HG03159 (cell line): ENCODE results near the gene CTNNA2.

Experiments
- ATAC-seq: cut with Tn5 transposase; IDR thresholded peaks from one replicate; pipeline ENCODE4 v1.9.1; 2021; ENCODE audit warnings: mild to moderate bottlenecking, moderate library complexity; ENCODE audit not compliant: unreplicated experiment

The CTNNA2 gene

GRCh38 chr2:79780781-79781180 is 267.9 kb downstream of the CTNNA2 start:
- ATAC-seq = no peak

GRCh38 chr2:79782576-79783452 is 270.0 kb downstream of the CTNNA2 start:
- no peak for ATAC-seq

DNA sequence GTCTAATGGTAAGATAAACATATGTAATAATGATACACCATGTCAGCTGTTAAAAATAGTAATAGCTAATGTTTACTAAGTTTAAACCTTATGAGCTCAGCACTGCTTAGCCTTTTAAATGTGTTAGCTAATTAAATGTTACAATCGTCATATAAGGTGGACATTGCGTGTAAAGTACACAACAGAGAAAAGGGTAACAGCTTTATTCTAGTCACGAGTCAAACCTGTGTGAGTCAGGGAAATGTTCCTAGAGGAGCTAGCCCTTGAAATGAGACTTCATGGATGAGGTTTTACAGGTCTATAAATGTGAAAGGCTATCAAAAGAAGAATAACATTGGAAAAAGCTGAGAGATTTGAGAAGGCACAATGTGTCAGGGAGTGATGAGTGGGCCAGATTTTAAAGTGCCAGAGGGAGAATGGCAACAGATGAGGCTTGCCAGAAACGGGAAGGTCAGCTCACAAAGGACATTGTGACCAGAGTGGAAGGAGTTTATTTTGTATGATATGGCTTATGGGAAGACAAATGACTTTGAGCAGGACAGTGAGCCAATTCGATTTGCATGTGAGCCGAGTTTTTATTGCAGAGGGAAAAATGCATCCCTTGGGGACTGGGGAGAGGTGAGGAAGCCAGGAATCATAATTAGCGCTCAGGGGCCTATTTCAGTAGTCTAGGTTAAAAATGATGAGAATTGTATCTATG is 276.3 kb downstream of the CTNNA2 start:
- ATAC-seq = no peak

GRCh38 chr2:79789811-79790210 is 277.0 kb downstream of the CTNNA2 start:
- no peak for ATAC-seq

GRCh38 chr2:79792090-79792489 is 279.2 kb downstream of the CTNNA2 start:
- ATAC-seq = no peak

GRCh38 chr2:79793006-79793405 is 280.2 kb downstream of the CTNNA2 start:
- no peak for ATAC-seq

GRCh38 chr2:79796641-79797040 is 283.8 kb downstream of the CTNNA2 start:
- no peak for ATAC-seq

- no peak for ATAC-seq
Observed at GRCh38 chr2:79798776-79799175, 285.9 kb downstream of the CTNNA2 start.

- ATAC-seq = no peak
Observed at GRCh38 chr2:79799729-79800128, 286.9 kb downstream of the CTNNA2 start.

DNA sequence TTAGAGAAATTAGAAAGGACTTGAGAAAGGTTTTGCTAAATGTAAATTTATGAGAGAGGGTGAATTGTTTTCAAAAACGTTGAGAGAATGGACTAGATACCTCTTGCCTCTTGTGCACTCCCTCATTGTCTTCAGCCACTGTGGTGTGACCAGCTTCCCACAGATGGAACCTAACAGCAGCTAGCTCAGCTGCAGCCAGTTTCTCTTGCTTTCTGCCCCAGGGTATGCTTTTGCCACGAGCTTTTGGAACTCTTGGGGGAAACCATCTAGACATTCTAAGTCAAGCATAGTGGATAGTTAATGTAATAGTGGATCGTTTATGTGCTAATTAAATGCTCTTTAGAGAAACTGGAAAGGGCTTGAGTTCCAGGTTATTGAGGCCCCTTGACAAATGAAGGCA is 288.2 kb downstream of the CTNNA2 start:
- no peak for ATAC-seq

GRCh38 chr2:79817288-79817687 is 304.4 kb downstream of the CTNNA2 start:
- ATAC-seq = no peak

GRCh38 chr2:79820281-79820680 is 307.4 kb downstream of the CTNNA2 start:
- no peak for ATAC-seq

DNA sequence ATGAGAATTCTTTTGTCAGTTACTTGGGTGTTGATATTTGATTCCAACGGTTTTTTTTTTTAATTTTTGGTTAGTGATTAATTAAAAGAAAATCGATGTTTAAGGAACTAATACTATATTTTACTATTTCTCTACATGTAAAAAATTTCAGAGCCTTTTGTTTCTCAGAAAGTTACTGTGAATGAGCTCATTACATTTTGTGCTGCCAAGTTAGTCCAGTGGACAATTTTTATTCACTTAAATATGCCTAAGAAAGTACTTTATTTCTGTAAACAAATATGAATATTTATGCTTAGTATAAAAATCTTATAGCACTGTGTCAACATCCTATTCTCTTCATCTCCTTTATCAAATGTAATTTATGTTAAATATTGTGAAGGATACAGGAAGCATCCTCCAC is 309.3 kb downstream of the CTNNA2 start:
- no peak for ATAC-seq

GRCh38 chr2:79824086-79824786 is 311.4 kb downstream of the CTNNA2 start:
- ATAC-seq = no peak

DNA sequence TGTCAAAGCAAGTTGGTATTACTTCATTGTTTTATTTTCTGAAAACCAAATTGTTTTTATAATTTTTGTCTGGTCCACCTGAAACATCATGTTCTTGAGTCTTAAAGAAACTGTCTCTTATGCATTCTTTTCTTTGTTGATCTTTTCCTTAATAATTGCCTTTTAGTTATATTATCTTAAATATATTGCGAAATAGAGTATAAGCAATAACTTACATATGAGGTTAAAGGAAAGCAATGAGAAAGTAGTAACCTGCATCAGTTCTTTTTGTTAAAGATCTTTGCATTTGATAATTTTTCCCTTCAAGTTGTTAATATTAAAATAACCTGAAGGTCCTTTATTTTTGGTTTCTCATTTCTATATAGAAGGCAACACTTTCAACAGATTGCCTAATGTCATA is 315.0 kb downstream of the CTNNA2 start:
- ATAC-seq = no peak

DNA sequence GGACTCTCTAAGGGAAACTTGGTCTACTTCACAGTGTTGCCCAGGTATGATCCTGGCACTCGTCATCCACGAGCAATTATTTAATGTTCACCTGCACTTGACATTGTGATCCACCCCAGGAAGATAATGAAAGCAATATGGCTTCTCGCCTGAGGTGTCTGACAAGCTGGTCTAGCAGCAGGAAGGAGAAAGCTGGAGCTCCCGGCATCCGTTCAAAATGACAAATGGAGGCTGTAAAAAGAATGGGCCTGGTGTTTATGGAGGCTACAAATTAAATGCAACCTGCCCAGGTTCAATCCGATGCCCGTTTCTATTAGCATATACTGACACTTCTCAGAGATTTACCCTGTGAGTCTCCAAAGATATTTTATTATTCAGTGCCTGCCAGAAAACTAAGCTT is 317.6 kb downstream of the CTNNA2 start:
- no peak for ATAC-seq

GRCh38 chr2:79831961-79832360 is 319.1 kb downstream of the CTNNA2 start:
- no peak for ATAC-seq

DNA sequence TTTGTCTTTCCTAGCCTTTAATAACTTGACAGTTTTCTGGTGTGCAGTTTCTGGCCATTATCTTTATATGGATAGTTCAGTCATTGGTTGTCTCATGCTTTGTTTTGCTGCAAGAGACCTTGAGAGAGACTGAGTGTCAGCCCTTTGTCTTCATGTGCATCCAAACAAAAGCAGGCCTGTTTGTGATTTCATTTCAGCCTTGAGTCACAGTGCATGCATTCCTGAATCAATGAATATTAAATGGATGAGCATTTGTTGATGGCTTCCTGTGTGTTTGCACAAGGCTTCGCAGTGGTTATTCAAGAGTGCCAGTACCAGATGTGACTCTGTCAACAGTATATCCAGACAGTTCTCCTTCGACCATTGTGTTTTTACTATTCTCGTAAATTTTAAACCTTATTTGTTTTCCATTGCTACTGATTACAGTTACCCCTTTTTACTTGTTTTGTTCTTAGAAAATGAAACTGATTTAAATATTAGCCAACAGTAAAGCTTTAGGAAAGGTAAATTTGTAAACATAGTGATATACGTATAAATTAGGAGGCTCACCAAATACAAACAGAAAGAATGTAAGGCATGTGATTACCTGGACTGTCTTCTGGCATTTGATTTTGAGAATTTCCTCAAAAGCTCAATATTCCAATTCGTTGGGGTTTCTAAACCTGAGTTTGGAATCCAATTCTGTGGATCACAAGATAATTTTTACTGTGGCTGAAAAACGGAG is 319.8 kb downstream of the CTNNA2 start:
- no peak for ATAC-seq

DNA sequence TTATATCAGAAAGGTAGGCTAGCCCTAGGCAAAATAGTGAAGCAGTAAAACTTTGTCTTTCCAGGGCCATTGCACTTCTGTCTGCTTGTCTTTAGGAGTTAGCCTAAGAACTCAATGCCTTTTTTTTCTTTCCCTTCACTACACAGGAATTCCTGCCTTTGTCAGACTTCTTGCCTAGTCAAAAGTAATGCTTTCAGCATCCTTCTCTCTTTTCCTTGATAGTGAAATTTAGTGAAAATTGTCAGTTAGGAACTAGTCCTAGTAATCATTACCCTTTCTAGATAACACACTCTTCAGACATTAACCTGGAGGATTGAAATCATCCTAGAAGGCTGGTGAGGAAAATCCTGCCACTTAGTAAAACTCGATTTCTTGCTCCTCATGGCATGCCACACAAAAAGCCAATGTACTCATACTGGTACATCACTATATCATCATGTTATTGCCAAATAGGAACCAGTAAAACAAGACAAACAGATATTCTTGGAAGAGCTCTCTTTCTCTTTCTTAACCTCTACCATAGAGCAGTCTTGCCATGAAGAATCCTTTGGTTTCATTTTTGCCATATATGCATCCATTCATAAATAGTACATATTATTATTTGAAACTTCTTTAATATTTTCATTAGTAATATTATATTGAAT is 320.5 kb downstream of the CTNNA2 start:
- no peak for ATAC-seq

- ATAC-seq = no peak
Observed at GRCh38 chr2:79835911-79836310, 323.1 kb downstream of the CTNNA2 start.

DNA sequence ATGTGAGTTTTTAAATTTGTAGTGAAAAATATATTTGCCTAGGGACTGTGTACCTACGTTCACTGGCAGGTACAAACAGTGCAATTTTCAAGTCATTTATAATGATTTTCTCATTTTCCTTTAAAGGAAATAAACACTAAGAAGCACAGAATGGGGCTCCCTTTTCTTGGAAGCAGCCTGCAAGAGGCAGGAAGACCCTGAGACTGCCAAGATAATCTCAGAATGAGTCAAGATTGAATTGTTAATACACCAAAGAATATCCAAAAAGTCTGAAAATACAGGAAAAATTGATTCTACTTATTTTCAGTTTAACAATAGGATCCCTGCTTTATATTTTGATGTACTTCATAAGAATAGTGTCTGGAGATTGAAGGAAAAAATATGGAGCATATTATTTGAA is 331.2 kb downstream of the CTNNA2 start:
- ATAC-seq = no peak
